HT1080 (cell line): ENCODE results near the gene MSMP. TPM values are rescaled to one million over a fixed set of nuclear protein-coding genes. Genes with fewer than 3 reads are reported as not detected.

ENCODE experiments used
- DNase-seq: peaks from one replicate; pipeline ENCODE4 v3.0.0-alpha.2; 2015; ENCODE audit warnings: low read depth
- total RNA-seq: library from RNA; depleted of rRNA; stranded (reverse); fragments of >200 nt; shearing (Covaris generic); gene quantifications from 2 replicates; pipeline ENCODE4 v1.2.3, GENCODE V29; 2014

Gene MSMP
- total RNA-seq, 1 experiment from 2014 or later, result not detected

- peak; percentile 47 for DNase-seq
Observed at GRCh38 chr9:35771943-35772342, 17.9 kb upstream of the MSMP start.

DNA sequence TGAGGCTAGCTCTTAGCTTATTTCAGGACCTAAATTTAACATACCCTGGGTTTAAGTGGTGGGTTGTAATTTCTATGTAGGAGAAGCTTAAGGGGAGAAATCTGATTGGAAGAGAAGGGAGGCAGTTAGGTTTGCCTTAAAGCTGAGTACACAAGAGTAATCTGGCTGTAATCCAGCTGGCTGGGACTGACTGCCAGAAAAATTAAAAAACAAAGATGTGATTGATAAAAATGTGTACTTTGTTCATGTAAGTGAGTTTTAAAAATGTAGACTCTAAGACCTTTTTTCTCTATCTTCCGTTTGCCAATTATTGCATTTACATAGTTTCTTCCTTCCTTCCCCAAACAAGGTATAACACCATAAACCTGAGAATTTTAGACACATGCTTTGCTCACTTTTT lies 17.5 kb upstream of the MSMP start:
- no peak for DNase-seq

- DNase-seq, result no peak
Observed at GRCh38 chr9:35771075-35771433, 17.0 kb upstream of the MSMP start.

GRCh38 chr9:35769763-35770162 lies 15.7 kb upstream of the MSMP start:
- DNase-seq, result no peak

GRCh38 chr9:35767458-35767857 lies 13.4 kb upstream of the MSMP start:
- no peak for DNase-seq

GRCh38 chr9:35766997-35767396 lies 12.9 kb upstream of the MSMP start:
- no peak for DNase-seq

DNA sequence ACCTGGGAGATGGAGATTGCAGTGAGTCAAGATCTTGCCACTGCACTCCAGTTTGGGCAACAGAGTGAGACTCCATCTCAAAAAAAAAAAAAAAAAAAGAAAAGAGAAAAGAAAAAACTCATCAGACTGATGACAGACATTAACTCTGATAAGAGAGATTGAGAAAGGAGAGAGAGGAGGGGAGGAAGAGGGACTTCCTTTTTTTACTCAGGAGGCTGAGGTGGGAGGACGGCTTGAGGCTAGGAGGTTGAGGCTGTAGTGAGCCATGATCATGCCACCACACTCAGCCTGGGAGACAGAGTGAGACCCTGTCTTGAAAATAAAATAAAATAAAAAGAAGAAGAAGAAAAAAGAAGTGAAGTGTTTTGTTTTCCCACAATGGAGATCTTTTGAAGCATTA lies 9.7 kb upstream of the MSMP start:
- DNase-seq, result no peak

GRCh38 chr9:35763181-35763580 lies 9.1 kb upstream of the MSMP start:
- no peak for DNase-seq

DNA sequence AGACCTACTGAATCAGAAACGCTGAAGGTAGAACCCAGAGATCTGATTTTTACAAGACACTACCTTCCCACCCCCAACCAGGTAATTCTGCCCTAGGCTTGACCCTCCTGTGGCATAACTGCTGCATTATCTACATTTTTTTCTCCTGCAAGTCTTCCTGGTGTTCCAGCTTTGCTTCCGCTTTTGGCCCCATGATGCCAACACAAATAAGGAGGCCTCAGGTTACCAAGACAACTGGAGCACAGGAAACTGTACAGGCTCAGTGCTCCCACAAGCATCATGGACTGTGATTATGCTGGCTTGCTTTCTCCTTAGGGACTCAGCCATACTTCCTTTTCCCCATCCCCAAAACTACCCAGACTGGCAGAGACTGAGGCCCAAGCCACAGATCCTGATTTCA lies 6.6 kb upstream of the MSMP start:
- DNase-seq, result peak; percentile 66

DNA sequence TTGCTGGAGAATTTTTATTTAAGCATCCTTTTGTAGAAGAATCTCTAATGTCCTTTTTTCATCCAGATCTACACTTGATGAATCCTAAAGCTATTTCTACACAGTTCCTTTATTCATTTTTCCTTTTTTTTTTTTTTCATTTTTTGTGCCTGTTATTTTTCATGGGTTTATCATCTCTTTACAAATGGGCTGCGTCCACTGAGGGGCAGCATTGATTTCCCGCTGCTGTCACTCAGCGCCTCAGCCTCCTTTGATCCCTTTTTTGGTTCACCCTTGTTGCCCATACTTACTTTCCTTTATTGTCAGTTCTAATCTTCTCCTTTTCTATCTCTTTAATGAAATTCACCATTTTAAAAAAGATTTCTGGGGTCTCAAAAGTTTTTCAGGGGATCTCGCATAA lies 5.7 kb upstream of the MSMP start:
- no peak for DNase-seq

DNA sequence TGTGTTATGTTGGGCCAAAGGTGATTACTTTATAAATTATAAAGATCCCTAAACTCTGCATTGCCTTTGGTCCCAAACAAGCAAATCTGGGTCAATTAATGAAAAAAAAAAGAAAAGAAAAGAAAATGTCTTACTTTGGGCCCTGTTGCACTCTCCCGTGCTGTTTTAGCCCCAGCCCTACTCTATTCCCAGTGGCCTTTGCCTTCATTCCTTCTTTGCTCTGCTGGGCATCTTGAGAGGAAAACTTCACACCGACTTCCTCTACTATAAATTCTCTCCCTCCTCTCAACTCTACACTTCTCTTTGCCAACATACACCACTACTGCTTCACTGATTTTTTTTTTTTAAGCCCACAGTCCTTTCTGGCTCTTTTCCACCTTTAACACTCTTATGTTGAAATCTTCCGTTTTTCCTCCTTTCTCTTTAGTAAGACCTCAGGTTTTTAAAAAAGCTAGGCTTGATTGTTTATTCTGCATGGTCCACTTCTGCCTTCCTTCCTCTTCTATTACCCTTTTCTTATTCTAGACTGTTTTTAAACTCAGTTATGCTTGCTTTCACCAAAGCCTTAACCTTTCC lies 4.5 kb upstream of the MSMP start:
- DNase-seq, result no peak

GRCh38 chr9:35757892-35758275 lies 3.8 kb upstream of the MSMP start:
- no peak for DNase-seq

DNA sequence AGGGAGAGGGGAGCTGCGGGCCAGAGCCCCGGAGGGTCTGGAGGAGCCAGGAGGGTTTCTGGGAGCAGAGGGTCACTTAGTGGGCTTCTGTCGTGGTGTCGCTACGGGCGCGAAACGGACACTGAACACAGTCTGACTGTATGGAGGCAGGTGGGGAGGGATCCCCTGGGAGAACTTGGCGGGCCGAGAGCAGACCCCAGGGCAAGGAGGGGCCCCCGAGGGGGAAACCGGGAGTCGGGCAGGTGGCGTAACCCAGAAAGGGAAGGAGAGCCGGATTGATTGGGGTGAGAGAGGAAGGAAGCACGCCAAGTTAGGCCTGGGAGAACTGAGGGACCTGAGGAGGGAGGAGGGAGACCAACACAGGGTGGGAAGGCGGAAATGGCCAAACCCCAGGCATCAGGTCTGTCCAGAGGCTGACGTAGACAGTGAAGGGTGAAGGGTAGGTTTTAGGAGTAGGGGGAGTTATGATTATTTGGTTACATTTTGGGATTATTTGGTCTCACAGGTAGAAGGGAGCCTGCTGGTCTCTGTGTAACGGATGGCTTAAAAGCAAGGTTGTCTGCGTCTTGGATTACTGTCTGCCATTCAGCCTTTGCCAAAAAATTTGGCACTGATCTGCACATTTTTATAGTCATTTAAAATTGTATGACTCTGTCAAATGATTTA lies 3.3 kb upstream of the MSMP start:
- no peak for DNase-seq

- DNase-seq, result no peak
Observed at GRCh38 chr9:35756275-35757225, 2.5 kb upstream of the MSMP start.

DNA sequence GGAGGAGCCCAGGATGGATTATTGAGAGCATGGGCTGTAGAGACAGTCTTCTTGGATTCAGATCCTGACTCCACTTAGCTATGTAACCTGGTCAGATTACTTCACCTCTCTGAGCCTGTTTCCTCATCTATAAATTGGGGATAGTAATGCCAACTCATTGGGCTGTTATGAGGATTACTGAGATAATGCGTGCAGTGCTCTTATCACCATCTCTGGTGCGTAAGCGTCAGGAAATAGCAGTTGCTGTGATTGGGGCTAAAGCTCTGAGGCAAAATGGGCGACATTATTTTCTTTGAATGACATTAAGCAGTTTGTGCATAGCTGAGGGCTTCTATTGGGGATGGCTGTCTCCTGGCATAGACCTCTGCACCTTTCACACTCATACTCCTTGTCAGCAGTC lies 995 bp upstream of the MSMP start:
- no peak for DNase-seq

GRCh38 chr9:35753466-35753865 lies 610 bp downstream of the MSMP start:
- DNase-seq, result no peak

GRCh38 chr9:35750256-35750531 lies 3.9 kb downstream of the MSMP start:
- DNase-seq, result no peak

DNA sequence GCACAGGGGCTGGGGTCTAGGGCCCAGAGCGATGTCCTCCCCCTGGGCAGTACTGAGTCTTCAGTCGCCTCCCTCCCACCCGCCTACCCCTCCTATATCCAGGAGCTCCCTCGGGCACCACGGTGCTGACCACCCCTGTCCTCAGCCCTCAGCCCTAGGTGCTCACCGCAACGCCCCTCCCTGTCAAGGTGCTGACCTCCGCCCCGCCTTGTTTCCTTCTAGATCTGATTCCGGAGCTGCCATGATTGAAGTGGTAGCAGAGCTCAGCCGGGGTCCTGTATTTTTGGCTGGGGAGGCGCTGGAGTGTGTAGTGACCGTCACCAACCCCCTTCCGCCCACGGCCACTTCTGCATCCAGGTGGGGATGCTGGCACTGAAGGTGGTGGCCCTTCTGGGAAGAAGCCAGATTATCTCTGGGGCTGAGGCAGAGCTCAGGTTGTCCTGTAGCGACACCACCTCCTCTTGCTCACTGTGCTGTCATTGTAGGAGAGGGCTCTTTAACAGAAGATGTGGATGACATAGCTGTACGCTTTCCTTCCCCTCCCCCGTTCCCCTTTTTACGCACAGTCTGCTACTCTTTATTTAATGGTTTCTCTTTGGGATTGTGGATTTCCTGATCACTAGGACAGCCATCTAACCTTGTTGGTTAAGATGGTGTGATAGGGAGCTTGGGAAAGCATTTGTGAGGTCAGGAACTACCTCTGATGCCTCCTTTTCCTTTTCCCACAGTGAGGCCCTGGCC lies 4.4 kb downstream of the MSMP start:
- no peak for DNase-seq

DNA sequence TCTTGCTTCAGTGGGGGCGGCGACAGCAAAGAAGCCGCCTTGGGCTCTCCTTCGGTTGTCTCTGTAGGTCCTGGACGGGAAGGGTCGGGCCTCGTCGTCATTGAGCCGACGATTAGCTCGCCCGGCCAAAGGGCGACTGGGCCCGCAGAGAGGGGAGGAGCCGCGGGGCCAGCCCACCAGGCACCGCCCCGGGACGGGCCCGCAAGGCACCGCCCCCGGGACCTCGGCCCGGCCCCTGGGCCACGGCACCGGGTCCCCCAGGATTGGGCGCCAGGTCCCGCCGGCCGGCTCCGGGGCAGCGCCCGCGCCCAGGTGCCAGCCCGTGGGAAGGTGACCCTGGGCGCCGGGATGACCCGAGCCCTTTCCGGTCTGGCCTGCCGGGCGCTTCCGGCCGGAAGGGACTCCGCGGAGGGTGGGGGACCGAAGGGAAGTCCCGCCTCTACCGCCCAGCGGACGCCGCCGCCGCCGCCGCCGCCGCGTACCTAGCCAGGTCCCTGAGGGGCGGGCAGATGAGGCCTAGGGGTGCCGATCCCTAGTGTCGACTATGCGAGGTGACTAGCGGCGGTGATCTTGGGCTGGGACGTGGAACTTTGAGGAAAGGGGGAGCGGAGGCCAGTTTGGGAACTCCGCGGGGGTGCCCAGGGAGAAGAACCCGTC lies 5.1 kb downstream of the MSMP start, which contains the start of the genes GBA2 and RGP1:
TSS of gene GBA2 (minus strand) at position 371 of the 657 bp plus-strand sequence. CDS start 524 bp downstream, outside the sequence.
TSS of gene RGP1 (plus strand) at position 430 of the 657 bp plus-strand sequence. CDS start 469 bp downstream, outside the sequence.
- peak; percentile 74 for DNase-seq

DNA sequence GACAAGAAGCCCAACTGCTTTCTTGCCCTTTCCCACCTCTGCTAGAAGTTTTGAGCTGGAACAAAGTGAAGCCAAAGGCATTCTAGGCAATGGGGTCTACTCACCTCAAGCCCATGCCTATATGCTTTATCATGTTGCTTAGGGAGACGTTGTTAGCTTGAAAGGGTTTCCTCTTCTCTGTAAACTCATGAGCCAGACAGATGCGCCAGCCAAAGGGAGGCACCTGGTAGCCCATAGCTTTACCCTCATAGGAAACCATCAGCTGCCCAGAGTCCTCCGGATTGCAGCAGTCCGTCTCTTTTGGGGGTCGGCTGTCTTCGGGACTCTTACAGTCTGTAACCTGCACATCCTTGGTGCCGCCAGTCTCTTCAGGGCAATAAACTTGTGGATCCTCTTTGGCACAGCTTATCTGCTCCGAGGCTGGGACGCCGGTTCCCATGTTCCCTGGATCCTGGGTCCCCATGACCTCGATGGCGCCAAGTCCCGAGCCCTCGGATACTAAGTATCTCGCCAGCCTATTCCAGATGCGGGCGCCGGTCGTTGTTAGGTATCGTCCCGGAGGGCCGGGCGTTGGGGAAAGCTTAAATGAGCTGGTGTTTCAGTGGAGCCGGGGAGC lies 5.7 kb downstream of the MSMP start:
- DNase-seq, result no peak

DNA sequence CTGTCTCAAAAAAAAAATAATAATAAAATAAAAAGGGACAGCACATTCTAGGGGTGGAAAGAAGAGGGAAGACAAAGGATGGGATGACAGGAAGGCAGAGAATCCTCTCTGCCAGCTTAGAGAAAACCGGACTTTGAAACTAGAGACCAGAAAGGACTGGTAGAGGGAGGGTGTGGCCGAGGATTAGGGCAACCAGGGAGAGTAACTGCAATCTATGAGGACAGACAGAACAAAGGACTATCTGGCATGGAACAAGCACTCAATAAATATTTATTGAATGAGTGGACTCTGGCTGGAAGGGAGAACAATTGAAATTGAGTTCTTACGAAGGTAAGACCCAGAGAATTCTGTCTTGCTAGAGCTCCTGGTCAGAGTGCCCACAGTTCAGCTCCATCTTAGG lies 7.5 kb downstream of the MSMP start:
- no peak for DNase-seq
